ENCODE data around the gene CDC20. TPM values are rescaled to one million over a fixed set of nuclear protein-coding genes. Genes with fewer than 3 reads are reported as not detected.

The CDC20 gene
- total and polyA plus RNA-seq, 8 donors = 1.8 to 31.4 (median 11.0) TPM

DNA sequence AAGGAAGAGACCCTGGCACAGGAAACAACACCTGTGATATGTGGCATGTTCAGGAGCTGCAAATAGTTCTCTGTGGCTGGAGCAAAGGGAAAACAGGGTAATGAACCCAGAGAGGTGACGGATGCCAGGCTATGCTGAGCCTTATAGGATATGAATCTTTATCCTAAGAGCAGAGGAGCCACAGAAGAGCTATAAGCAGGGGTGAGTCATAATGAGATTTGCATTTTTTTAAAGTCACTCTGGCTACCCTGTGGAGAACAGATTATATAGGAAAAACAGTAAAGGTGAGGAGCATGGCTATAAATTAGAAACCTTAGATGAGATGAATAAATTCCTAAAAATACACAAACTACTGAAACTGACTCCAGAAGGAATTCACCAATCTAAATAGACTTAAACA, 34.0 kb upstream of the CDC20 start:
- no peak overlapping the region for H3K4me3 ChIP-seq
- no peak overlapping the region for H3K27ac ChIP-seq
- no peak for DNase-seq
- no peaks in the 10 kb centered on the region for H3K36me3 ChIP-seq
- H3K9me3 ChIP-seq = peaks cover 0 to 20% (median 12%) of the 10 kb centered on the region in 4 donors
- TF ChIP-seq, protein P1, sequence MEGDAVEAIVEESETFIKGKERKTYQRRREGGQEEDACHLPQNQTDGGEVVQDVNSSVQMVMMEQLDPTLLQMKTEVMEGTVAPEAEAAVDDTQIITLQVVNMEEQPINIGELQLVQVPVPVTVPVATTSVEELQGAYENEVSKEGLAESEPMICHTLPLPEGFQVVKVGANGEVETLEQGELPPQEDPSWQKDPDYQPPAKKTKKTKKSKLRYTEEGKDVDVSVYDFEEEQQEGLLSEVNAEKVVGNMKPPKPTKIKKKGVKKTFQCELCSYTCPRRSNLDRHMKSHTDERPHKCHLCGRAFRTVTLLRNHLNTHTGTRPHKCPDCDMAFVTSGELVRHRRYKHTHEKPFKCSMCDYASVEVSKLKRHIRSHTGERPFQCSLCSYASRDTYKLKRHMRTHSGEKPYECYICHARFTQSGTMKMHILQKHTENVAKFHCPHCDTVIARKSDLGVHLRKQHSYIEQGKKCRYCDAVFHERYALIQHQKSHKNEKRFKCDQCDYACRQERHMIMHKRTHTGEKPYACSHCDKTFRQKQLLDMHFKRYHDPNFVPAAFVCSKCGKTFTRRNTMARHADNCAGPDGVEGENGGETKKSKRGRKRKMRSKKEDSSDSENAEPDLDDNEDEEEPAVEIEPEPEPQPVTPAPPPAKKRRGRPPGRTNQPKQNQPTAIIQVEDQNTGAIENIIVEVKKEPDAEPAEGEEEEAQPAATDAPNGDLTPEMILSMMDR (IDR thresholded peaks at IDR 0.05) = no peak
- TF ChIP-seq EP300 (IDR thresholded peaks at IDR 0.05) = no peak
- TF ChIP-seq POLR2A (IDR thresholded peaks at IDR 0.05) = no peak
- TF ChIP-seq POLR2AphosphoS5 (IDR thresholded peaks at IDR 0.05) = no peak
- WGBS, 5 donors = 88 to 100% (median 95%) methylated on average over 1 of the region's 1 CpG
- H3K4me1 ChIP-seq = peaks cover 0 to 4% (median 0%) of the 10 kb centered on the region in 4 donors
- intact Hi-C loops (cut with DNase I; ENCODE audit: low total_unique reads) = no loop called here
- H3K27me3 ChIP-seq = no peaks in the 10 kb centered on the region

DNA sequence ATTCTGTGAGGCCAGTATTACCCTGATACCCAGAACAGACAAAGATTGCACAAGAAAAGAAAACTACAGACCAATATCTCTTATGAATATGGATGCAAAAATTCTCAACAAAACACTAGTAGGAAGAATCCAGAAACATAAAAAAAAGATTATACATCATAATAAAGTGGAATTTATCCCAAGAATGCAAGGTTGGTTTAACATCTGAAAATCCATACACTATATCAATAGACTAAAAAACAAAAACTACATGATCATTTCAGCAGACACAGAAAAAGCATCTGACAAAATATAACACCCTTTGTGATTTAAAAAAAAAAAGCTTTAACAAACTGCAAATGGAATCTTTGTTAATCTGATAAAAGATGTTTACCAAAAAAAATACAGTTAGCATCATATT, 33.4 kb upstream of the CDC20 start:
- Histone ChIP-seq H3K36me3 (no peaks in the 10 kb centered on the region), H3K27me3 (no peaks in the 10 kb centered on the region), H3K4me1 (peaks cover 0 to 10% (median 3%) of the 10 kb centered on the region in 4 donors)

DNA sequence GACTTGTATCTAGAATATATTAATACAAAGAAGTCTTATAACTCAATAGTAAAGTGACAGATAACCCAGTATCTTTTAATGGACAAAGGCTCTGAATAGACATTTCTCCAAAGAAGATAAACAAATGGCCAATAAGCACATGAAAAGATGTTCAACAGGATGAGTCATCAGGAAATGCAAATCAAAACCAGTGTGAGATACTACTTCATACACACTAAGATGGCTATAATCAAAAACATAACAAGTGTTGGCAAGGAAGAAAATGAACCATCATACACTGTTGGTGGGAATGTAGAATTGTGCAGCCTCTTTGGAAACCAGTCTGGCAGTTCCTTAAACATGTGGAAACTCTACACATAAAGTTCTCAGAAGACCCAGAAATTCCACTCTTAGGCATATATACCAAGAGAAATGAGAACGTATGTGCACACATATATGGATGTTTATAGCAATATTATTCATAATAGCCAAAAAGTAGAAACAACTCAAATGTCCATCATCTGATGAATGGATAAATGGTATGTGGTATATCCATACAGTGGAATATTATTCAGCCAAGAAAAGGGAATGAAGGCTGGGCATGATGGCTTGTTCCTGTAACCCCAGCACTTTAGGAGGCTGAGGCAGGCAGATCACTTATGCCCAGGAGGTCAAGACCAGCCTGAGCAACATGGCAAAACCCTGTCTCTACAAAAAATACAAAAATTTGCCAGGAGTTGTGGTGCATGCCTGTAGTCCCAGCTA, 31.1 kb upstream of the CDC20 start:
- no peak for DNase-seq
- intact Hi-C loops (cut with DNase I; ENCODE audit: low total_unique reads) = no loop called here
- no peak overlapping the region for H3K4me3 ChIP-seq
- no peaks in the 10 kb centered on the region for H3K27me3 ChIP-seq
- no peak overlapping the region for H3K27ac ChIP-seq
- peaks cover 0 to 20% (median 12%) of the 10 kb centered on the region in 4 donors for H3K9me3 ChIP-seq
- 95 to 98% (median 95%) methylated on average over 1 of the region's 1 CpG for WGBS, 5 donors
- H3K36me3 ChIP-seq = no peaks in the 10 kb centered on the region
- no peak for TF ChIP-seq POLR2AphosphoS5 (IDR thresholded peaks at IDR 0.05)
- TF ChIP-seq POLR2A (IDR thresholded peaks at IDR 0.05) = no peak
- TF ChIP-seq EP300 (IDR thresholded peaks at IDR 0.05) = no peak
- TF ChIP-seq, protein P1 (IDR thresholded peaks at IDR 0.05) = no peak
- H3K4me1 ChIP-seq = peaks cover 0 to 11% (median 3%) of the 10 kb centered on the region in 4 donors

More for the DNA sequence above, 33.4 kb upstream of the CDC20 start:
- DNase-seq = no peak
- intact Hi-C loops (cut with DNase I; ENCODE audit: low total_unique reads) = no loop called here
- H3K9me3 ChIP-seq = peaks cover 0 to 20% (median 12%) of the 10 kb centered on the region in 4 donors
- no peak overlapping the region for H3K4me3 ChIP-seq
- no peak for TF ChIP-seq EP300 (IDR thresholded peaks at IDR 0.05)
- no peak for TF ChIP-seq POLR2A (IDR thresholded peaks at IDR 0.05)
- TF ChIP-seq, protein P1 (IDR thresholded peaks at IDR 0.05) = no peak
- no peak overlapping the region for H3K27ac ChIP-seq

DNA sequence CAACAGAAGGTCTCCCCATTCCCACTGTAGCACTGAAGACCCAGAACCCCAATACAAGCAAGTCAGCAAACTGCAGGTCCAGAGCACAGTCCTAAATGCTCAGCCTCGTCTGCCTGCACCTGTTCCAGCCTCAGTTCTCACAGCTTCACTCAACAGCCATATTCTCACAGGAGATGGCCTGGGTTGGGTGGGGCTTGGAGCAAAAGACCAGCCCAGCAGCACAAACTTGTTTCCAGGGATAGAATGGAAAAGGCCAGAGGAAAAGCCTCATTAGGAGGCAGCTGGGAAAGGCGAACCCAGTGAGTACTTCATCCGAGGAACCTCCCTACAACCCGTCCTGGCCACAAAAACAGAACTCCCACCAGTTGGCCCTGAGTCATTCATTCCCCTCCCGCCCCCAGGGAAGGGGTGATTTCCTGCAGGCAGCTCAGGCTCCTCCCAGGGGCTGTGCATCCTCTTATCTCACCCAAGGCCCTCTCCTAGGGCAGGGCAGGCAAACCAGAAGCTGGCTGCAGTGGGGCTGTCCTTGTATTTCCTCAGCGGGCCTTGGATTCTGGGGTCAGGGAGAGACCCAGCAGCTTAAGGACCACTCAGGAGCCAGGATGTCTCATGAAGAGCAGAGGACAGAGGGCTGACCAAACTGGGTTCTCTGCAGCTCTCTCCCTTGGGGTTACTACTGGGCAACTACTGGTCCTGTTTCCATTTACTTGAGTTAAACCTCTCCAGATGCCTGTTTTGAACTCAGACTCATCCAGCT, 28.6 kb upstream of the CDC20 start:
- peak overlapping the region in 1 of 5 donors; percentile 7 for H3K27ac ChIP-seq
- peak in 1 of 2 donors; percentile 77 for DNase-seq
- no peaks in the 10 kb centered on the region for H3K36me3 ChIP-seq
- peaks cover 0 to 14% (median 8%) of the 10 kb centered on the region in 4 donors for H3K9me3 ChIP-seq
- TF ChIP-seq EP300 (IDR thresholded peaks at IDR 0.05) = no peak
- TF ChIP-seq, protein P1 (IDR thresholded peaks at IDR 0.05) = no peak
- no peak for TF ChIP-seq POLR2A (IDR thresholded peaks at IDR 0.05)
- TF ChIP-seq POLR2AphosphoS5 (IDR thresholded peaks at IDR 0.05) = no peak
- H3K4me3 ChIP-seq = no peak overlapping the region
- no peaks in the 10 kb centered on the region for H3K27me3 ChIP-seq
- intact Hi-C loops (cut with DNase I; ENCODE audit: low total_unique reads) = no loop called here
- 43 to 55% (median 54%) methylated on average over 6 of the region's 6 CpGs for WGBS, 5 donors
- H3K4me1 ChIP-seq = peaks cover 0 to 11% (median 3%) of the 10 kb centered on the region in 4 donors

Data from stomach (tissue), 9 donors.